Stimulated activated naive CD8-positive, alpha-beta T cell treated with anti-CD3 and anti-CD28 coated beads, Interleukin-15, amount 100 ng/mL, for 72 hours (primary cell): Measurements from ENCODE around the gene UBXN10.
"Not testable (repeated sequence)": the region's sequence is repeated elsewhere in the genome, so short reads cannot be mapped to it uniquely, and the experiment has no call there.

Source experiments
- ATAC-seq: fragments of 150-1000 bp; cut with Tn5 transposase; 2 replicates; pipeline ENCODE4 v1.10.0; 2021; ENCODE audit warnings: mild to moderate bottlenecking, moderate library complexity
- DNase-seq, 2 donors: peaks; one replicate each; pipeline ENCODE4 v3.0.0; 2021 to 2022
- H3K27ac Mint-ChIP-seq, 2 donors: one replicate each; pipeline ENCODE4 v1.8.0; 2022; ENCODE audit warnings: mild to moderate bottlenecking in 2 of 2, mixed read lengths in 2 of 2, moderate library complexity in 2 of 2
- H3K27me3 Mint-ChIP-seq: one replicate; pipeline ENCODE4 v1.8.0; 2022; ENCODE audit warnings: mixed read lengths
- H3K4me1 Mint-ChIP-seq: one replicate; pipeline ENCODE4 v1.8.0; 2022; ENCODE audit warnings: mild to moderate bottlenecking, mixed read lengths
- H3K4me3 Mint-ChIP-seq, 2 donors: one replicate each; pipeline ENCODE4 v1.8.0; 2022; ENCODE audit warnings: mild to moderate bottlenecking in 2 of 2, mixed read lengths in 2 of 2, moderate library complexity in 1 of 2
- H3K9me3 Mint-ChIP-seq, 2 donors: one replicate each; pipeline ENCODE4 v1.8.0; 2022; ENCODE audit warnings: mixed read lengths in 2 of 2

UBXN10 gene

DNA sequence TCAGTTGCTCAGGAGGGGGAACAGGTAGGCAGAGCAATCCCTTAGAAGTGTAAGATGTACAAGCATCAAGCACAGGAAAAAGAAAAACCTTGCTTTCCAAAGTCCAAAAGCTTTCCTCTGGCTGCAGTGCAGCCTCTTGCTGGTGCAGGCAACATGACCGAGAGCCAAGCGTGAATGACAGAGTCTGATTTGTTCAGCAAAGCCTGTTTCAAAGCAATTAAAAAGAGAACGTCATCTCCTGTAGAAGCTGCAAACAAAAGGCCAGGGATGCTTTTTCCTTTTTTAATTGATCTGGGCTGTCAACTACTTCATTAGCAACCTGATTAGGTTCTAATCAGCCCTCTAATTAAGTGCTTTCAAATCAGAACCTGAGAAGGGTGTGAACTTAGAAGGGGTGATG lies 38.6 kb downstream of the UBXN10 start:
- no peak overlapping the region for H3K27ac Mint-ChIP-seq
- H3K4me1 Mint-ChIP-seq, result no peaks in the 10 kb centered on the region
- no peak overlapping the region for H3K4me3 Mint-ChIP-seq
- H3K9me3 Mint-ChIP-seq, result no peaks in the 10 kb centered on the region
- peaks cover 64% of the 10 kb centered on the region for H3K27me3 Mint-ChIP-seq
- no peak for ATAC-seq
- DNase-seq, result no peak

GRCh38 chr1:20227704-20228103 lies 41.8 kb downstream of the UBXN10 start:
- no peaks in the 10 kb centered on the region for H3K9me3 Mint-ChIP-seq
- no peak overlapping the region for H3K4me3 Mint-ChIP-seq
- DNase-seq (no peak), ATAC-seq (no peak)
- peaks cover 77% of the 10 kb centered on the region for H3K27me3 Mint-ChIP-seq
- H3K27ac Mint-ChIP-seq, result no peak overlapping the region
- no peaks in the 10 kb centered on the region for H3K4me1 Mint-ChIP-seq

DNA sequence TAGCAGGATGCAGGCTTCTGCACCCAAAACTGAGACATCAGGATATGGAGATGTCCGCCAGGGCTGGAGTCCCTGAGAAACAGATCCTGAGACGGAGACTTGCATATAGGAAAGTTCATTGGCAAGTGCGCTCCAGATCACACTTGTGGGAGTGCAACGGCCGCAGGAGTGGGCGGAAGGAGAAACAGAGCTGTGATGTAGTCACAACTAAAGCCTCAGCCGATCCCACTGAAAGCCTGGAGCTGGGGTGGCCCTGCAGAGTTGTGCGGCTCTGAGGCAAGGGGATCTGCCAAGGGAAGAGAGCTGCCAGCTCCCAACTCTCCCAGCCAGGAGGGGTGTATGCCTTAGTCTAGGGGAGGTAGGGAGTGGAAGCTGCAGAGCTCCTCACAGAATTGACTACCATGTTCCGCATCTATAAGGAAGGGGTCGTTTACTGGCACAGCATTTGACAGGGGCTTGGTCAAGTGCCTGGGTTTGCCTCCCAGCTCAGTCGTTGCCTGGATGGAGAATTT lies 42.5 kb downstream of the UBXN10 start:
- H3K4me3 Mint-ChIP-seq, result no peak overlapping the region
- H3K9me3 Mint-ChIP-seq, result no peaks in the 10 kb centered on the region
- no peaks in the 10 kb centered on the region for H3K4me1 Mint-ChIP-seq
- H3K27ac Mint-ChIP-seq, result no peak overlapping the region
- ATAC-seq, result no peak
- DNase-seq, result no peak
- peaks cover 77% of the 10 kb centered on the region for H3K27me3 Mint-ChIP-seq

GRCh38 chr1:20229171-20229570 lies 43.3 kb downstream of the UBXN10 start:
- DNase-seq (no peak), ATAC-seq (no peak)
- H3K4me3 Mint-ChIP-seq, result no peak overlapping the region
- H3K9me3 Mint-ChIP-seq, result no peaks in the 10 kb centered on the region
- H3K27me3 Mint-ChIP-seq, result peaks cover 77% of the 10 kb centered on the region
- no peak overlapping the region for H3K27ac Mint-ChIP-seq
- H3K4me1 Mint-ChIP-seq, result no peaks in the 10 kb centered on the region

GRCh38 chr1:20232564-20232963 lies 46.7 kb downstream of the UBXN10 start:
- H3K27ac Mint-ChIP-seq, H3K4me3 Mint-ChIP-seq, H3K4me1 Mint-ChIP-seq, H3K9me3 Mint-ChIP-seq, ATAC-seq, DNase-seq: not testable (repeated sequence)
- H3K27me3 Mint-ChIP-seq, result peaks cover 74% of the 10 kb centered on the region

GRCh38 chr1:20233394-20233793 lies 47.5 kb downstream of the UBXN10 start:
- Mint-ChIP-seq H3K27me3 (peaks cover 71% of the 10 kb centered on the region), H3K27ac (no peak overlapping the region)
- no peak for DNase-seq

GRCh38 chr1:20233866-20234265 lies 48.0 kb downstream of the UBXN10 start:
- ATAC-seq (no peak), DNase-seq (no peak)
- Mint-ChIP-seq H3K4me3 (no peak overlapping the region), H3K4me1 (no peaks in the 10 kb centered on the region), H3K27ac (no peak overlapping the region), H3K9me3 (no peaks in the 10 kb centered on the region), H3K27me3 (peaks cover 68% of the 10 kb centered on the region)

More at GRCh38 chr1:20233394-20233793, 47.5 kb downstream of the UBXN10 start:
- no peaks in the 10 kb centered on the region for H3K9me3 Mint-ChIP-seq
- ATAC-seq, result peak; percentile 81
- no peak overlapping the region for H3K4me3 Mint-ChIP-seq
- H3K4me1 Mint-ChIP-seq, result no peaks in the 10 kb centered on the region

GRCh38 chr1:20234788-20235535 lies 49.1 kb downstream of the UBXN10 start:
- Mint-ChIP-seq H3K4me1 (no peaks in the 10 kb centered on the region), H3K27me3 (peaks cover 67% of the 10 kb centered on the region), H3K9me3 (no peaks in the 10 kb centered on the region), H3K4me3 (no peak overlapping the region), H3K27ac (no peak overlapping the region)
- DNase-seq (no peak), ATAC-seq (no peak)

DNA sequence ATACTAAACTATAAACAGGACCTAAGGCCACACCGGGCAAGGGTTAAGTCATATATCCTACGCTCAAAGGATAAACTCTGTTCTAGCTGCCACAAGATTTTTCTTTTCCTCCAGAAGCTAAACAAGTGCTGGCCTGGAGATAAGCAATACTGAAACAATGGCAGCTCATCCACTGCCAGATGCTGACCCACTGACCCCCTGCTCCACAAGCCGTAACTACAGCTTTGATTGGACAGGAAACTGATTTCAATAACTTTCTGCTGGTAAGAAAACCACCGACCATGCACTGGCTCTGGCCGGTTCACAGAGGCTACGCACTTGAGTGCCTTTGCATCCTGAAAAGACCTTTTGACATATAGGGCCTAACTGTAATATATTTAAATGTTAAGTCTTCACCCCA lies 51.8 kb downstream of the UBXN10 start:
- Mint-ChIP-seq H3K27ac (no peak overlapping the region), H3K4me3 (no peak overlapping the region), H3K4me1 (no peaks in the 10 kb centered on the region), H3K9me3 (no peaks in the 10 kb centered on the region), H3K27me3 (peaks cover 68% of the 10 kb centered on the region)
- ATAC-seq (no peak), DNase-seq (no peak)

GRCh38 chr1:20240012-20240411 lies 54.1 kb downstream of the UBXN10 start:
- peaks cover 44% of the 10 kb centered on the region for H3K27me3 Mint-ChIP-seq
- no peak overlapping the region for H3K4me3 Mint-ChIP-seq

GRCh38 chr1:20242890-20243479 lies 57.1 kb downstream of the UBXN10 start:
- ATAC-seq (peak; percentile 48), DNase-seq (no peak)
- Mint-ChIP-seq H3K4me1 (no peaks in the 10 kb centered on the region), H3K4me3 (no peak overlapping the region), H3K27me3 (peaks cover 29% of the 10 kb centered on the region), H3K9me3 (peaks cover 7 to 9% of the 10 kb centered on the region in 2 donors), H3K27ac (no peak overlapping the region)

More at GRCh38 chr1:20240012-20240411, 54.1 kb downstream of the UBXN10 start:
- DNase-seq (no peak), ATAC-seq (no peak)
- Mint-ChIP-seq H3K4me1 (no peaks in the 10 kb centered on the region), H3K9me3 (no peaks in the 10 kb centered on the region), H3K27ac (no peak overlapping the region)
